ENCODE measurements around the gene DPPA5.
"Not testable (repeated sequence)": the region's sequence is repeated elsewhere in the genome, so short reads cannot be mapped to it uniquely, and the experiment has no call there.

DPPA5 gene

DNA sequence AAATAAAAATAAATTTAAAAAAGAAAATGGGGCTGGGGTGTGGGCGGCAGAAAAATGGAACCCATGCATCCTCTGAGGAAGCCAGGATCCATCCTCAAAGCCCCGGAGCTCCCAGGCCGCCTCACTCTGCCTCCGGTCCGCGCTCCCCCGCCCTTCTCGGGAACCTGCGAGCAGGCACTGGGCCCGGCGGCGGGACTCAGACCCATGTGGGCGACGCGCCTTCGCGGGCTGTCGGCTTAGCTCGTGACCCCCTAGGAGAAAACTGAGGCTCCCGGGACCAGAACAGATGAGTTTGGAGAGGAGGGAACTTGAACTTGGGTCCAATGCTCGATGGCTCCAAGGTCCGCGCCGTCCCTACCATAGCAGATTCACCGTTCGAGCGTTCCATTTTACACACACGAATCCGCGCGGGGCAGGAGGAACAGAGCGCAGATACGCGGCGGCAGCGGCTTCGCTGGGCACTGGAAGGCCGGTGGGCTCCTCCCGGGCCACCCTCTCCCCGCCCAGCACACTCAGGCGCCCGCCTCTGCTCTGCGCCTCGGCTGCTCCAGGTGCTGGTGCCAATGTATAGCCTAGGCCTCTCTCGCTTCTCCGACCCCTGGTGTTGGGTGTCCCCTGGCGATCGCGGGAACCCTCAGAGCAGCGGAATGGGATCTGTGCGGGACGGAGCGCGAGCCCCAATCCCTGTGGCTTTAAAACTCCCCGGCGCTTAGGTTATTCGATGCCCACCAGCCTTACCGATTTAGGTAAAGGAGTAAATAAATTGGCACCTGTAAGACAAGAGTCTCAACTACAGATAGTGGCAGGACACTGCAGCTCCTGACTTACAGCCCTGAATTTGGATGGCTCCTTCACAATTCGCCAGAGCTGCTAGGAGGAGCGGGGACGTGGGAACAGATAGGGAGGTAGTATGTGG lies 39.2 kb downstream of the DPPA5 start:
- Histone ChIP-seq H3K27me3 (ENCODE audit: control insufficient read depth, low read length) (peaks cover 3% of the 10 kb centered on the region; the same call in 1 of the 2 replicates), H3K9me3 (ENCODE audit: control insufficient read depth, insufficient read depth, low read length) (no peaks in the 10 kb centered on the region), H3F3A (ENCODE audit: control insufficient read depth, insufficient read depth) (no peaks in the 10 kb centered on the region), H3K27ac (ENCODE audit: low read depth, low read length) (no peak overlapping the region), H3K9me2 (replicated peaks; ENCODE audit: control insufficient read depth, low read length) (no peaks in the 10 kb centered on the region), H3K4me1 (ENCODE audit: control insufficient read depth, low read length) (peaks cover 5% of the 10 kb centered on the region), H4K20me1 (ENCODE audit: control insufficient read depth, insufficient read depth, low read depth, low read length) (no peaks in the 10 kb centered on the region), H3K36me3 (ENCODE audit: control insufficient read depth, low read length) (peaks cover under 1% of the 10 kb centered on the region), H3K4me3 (ENCODE audit: low read length) (no peak overlapping the region), H3K79me2 (ENCODE audit: control insufficient read depth, low read length) (peaks cover 3% of the 10 kb centered on the region), H3K4me2 (ENCODE audit: low read length) (no peak overlapping the region)
- TF ChIP-seq, protein P1, sequence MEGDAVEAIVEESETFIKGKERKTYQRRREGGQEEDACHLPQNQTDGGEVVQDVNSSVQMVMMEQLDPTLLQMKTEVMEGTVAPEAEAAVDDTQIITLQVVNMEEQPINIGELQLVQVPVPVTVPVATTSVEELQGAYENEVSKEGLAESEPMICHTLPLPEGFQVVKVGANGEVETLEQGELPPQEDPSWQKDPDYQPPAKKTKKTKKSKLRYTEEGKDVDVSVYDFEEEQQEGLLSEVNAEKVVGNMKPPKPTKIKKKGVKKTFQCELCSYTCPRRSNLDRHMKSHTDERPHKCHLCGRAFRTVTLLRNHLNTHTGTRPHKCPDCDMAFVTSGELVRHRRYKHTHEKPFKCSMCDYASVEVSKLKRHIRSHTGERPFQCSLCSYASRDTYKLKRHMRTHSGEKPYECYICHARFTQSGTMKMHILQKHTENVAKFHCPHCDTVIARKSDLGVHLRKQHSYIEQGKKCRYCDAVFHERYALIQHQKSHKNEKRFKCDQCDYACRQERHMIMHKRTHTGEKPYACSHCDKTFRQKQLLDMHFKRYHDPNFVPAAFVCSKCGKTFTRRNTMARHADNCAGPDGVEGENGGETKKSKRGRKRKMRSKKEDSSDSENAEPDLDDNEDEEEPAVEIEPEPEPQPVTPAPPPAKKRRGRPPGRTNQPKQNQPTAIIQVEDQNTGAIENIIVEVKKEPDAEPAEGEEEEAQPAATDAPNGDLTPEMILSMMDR (IDR thresholded peaks at IDR 0.05; ENCODE audit: low read depth, low read length, poor library complexity, severe bottlenecking): no peak
- no peak for TF ChIP-seq EZH2phosphoT487 (IDR thresholded peaks at IDR 0.05; ENCODE audit: borderline replicate concordance, low read length)

DNA sequence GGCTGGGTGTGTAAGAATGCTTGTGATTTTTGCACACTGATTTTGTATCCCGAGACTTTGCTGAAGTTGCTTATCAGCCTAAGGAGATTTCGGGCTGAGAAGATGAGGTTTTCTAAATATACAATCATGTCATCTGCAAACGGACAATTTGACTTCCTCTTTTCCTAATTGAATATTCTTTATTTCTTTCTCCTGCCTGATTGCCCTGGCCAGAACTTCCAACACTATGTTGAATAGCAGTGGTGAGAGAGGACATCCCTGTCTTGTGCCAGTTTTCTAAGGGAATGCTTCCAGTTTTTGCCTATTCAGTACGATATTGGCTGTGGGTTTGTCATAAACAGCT lies 43.6 kb downstream of the DPPA5 start:
- not testable (repeated sequence) for H3K9me3 ChIP-seq (ENCODE audit: control insufficient read depth, insufficient read depth, low read length); H3K36me3 ChIP-seq (ENCODE audit: control insufficient read depth, low read length); H3F3A ChIP-seq (ENCODE audit: control insufficient read depth, insufficient read depth); H4K20me1 ChIP-seq (ENCODE audit: control insufficient read depth, insufficient read depth, low read depth, low read length); H3K9me2 ChIP-seq (replicated peaks; ENCODE audit: control insufficient read depth, low read length); H3K27me3 ChIP-seq (ENCODE audit: control insufficient read depth, low read length)
- Histone ChIP-seq H3K4me3 (ENCODE audit: low read length) (peak overlapping the region; percentile 98), H3K4me1 (ENCODE audit: control insufficient read depth, low read length) (peaks cover 30% of the 10 kb centered on the region), H3K4me2 (ENCODE audit: low read length) (peak overlapping the region; percentile 95), H3K27ac (ENCODE audit: low read depth, low read length) (peak overlapping the region; percentile 65), H3K79me2 (ENCODE audit: control insufficient read depth, low read length) (peaks cover 45% of the 10 kb centered on the region)

DNA sequence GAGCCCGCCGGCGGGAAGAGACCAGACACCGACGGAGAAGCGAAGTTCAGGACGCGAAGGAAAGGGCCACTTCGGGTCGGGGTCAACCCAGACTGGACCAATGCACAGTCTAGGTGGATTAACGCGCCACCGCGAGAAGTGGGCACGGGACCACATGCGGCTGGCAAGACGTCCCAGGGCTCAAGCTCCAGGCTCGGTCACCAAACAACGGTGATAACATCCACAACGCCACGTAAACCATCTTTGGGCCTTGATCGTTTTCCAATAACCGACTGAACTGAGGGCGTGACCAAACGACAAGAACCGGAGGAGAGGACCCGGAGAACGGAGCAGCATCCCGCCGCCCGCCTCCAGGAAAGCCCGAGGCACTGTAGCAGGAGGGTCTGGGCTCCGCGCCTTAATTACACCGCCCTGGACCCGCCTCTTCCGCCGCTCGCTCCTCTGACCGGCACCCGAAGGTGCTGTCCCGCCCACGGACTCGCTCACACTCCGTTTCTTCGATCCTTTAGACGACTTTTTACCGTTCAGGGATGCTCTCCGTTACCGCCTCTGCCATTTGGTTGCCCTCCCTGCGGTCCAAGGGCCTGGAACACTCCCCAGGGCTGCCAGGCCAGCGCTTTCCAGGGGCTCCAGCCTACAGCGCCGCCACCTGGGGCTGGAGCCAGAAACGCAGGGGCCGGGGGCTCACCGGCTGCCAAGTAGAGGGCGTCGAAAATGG lies 44.1 kb downstream of the DPPA5 start:
- TF ChIP-seq, protein P1 (IDR thresholded peaks at IDR 0.05; ENCODE audit: low read depth, low read length, poor library complexity, severe bottlenecking): peak; percentile 86
- TF ChIP-seq EZH2phosphoT487 (IDR thresholded peaks at IDR 0.05; ENCODE audit: borderline replicate concordance, low read length): no peak
- Histone ChIP-seq H3K36me3 (ENCODE audit: control insufficient read depth, low read length) (peaks cover 6% of the 10 kb centered on the region), H3K9me2 (replicated peaks; ENCODE audit: control insufficient read depth, low read length) (no peaks in the 10 kb centered on the region), H3K79me2 (ENCODE audit: control insufficient read depth, low read length) (peaks cover 49% of the 10 kb centered on the region), H3K27me3 (ENCODE audit: control insufficient read depth, low read length) (no peaks in the 10 kb centered on the region), H3K9me3 (ENCODE audit: control insufficient read depth, insufficient read depth, low read length) (no peaks in the 10 kb centered on the region), H3K4me2 (ENCODE audit: low read length) (peak overlapping the region; percentile 95), H3K4me1 (ENCODE audit: control insufficient read depth, low read length) (peaks cover 30% of the 10 kb centered on the region), H3K4me3 (ENCODE audit: low read length) (peak overlapping the region; percentile 98), H3F3A (ENCODE audit: control insufficient read depth, insufficient read depth) (no peaks in the 10 kb centered on the region), H3K27ac (ENCODE audit: low read depth, low read length) (peak overlapping the region; percentile 65), H4K20me1 (ENCODE audit: control insufficient read depth, insufficient read depth, low read depth, low read length) (peaks cover 6% of the 10 kb centered on the region; the same call in 1 of the 2 replicates)

DNA sequence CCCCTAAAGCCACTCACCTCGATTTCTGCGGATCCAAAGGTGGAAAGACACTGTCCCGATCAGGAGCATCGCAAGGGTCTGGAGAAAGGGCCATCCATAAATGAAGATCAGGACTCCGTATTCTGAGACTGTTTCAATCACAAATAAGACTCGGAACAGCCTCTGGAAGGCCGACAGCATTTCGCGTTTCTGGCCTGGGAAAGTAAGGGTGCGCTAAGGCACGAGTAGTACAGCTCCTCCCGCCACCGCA lies 44.6 kb downstream of the DPPA5 start:
- peaks cover 35% of the 10 kb centered on the region for H3K4me1 ChIP-seq (ENCODE audit: control insufficient read depth, low read length)
- TF ChIP-seq, protein P1 (IDR thresholded peaks at IDR 0.05; ENCODE audit: low read depth, low read length, poor library complexity, severe bottlenecking): no peak
- no peak for TF ChIP-seq EZH2phosphoT487 (IDR thresholded peaks at IDR 0.05; ENCODE audit: borderline replicate concordance, low read length)
- peaks cover 11% of the 10 kb centered on the region for H3K36me3 ChIP-seq (ENCODE audit: control insufficient read depth, low read length)
- H3K79me2 ChIP-seq (ENCODE audit: control insufficient read depth, low read length): peaks cover 54% of the 10 kb centered on the region
- H3F3A ChIP-seq (ENCODE audit: control insufficient read depth, insufficient read depth): no peaks in the 10 kb centered on the region
- no peaks in the 10 kb centered on the region for H3K9me3 ChIP-seq (ENCODE audit: control insufficient read depth, insufficient read depth, low read length)
- peaks cover 10% of the 10 kb centered on the region; the same call in 1 of the 2 replicates for H4K20me1 ChIP-seq (ENCODE audit: control insufficient read depth, insufficient read depth, low read depth, low read length)
- H3K27me3 ChIP-seq (ENCODE audit: control insufficient read depth, low read length): no peaks in the 10 kb centered on the region
- H3K27ac ChIP-seq (ENCODE audit: low read depth, low read length): peak overlapping the region; percentile 65
- H3K4me3 ChIP-seq (ENCODE audit: low read length): peak overlapping the region; percentile 98
- peak overlapping the region; percentile 95 for H3K4me2 ChIP-seq (ENCODE audit: low read length)
- no peaks in the 10 kb centered on the region for H3K9me2 ChIP-seq (replicated peaks; ENCODE audit: control insufficient read depth, low read length)
